Smooth muscle cell (in vitro differentiated cells): Measurements from ENCODE around the gene ESAM. TPM values are rescaled to one million over a fixed set of nuclear protein-coding genes. Genes with fewer than 3 reads are reported as not detected.
A peak's percentile ranks its signal among the peaks of the same experiment; 100 is the strongest.

Source experiments
- DNase-seq: peaks from one replicate; lab custom pipeline; 2025; ENCODE audit not compliant: unreplicated experiment; lab: John Stamatoyannopoulos, UW
- H2AFZ ChIP-seq: fragments of 200-600 bp; sonication (generic); 2 replicates; pipeline ENCODE4 v1.6.0; 2016; ENCODE audit warnings: antibody characterized with exemption, low read depth, mild to moderate bottlenecking
- H3F3A ChIP-seq: fragments of 200-600 bp; sonication (generic); 2 replicates; pipeline ENCODE4 v1.6.0; 2017; ENCODE audit warnings: antibody characterized with exemption, low read depth
- H3K27ac ChIP-seq: fragments of 200-600 bp; sonication (generic); 2 replicates; pipeline ENCODE4 v1.5.1; 2016; ENCODE audit warnings: low read depth, mild to moderate bottlenecking
- H3K27me3 ChIP-seq: fragments of 200-600 bp; sonication (generic); 2 replicates; pipeline ENCODE4 v1.6.1; 2016; ENCODE audit warnings: low read depth, mild to moderate bottlenecking
- H3K36me3 ChIP-seq: fragments of 200-600 bp; sonication (generic); 2 replicates; pipeline ENCODE4 v1.5.1; 2016; ENCODE audit warnings: low read depth
- H3K4me1 ChIP-seq: fragments of 200-600 bp; sonication (generic); 2 replicates; pipeline ENCODE4 v1.5.1; 2016; ENCODE audit warnings: low read depth
- H3K4me2 ChIP-seq: fragments of 200-600 bp; sonication (generic); 2 replicates; pipeline ENCODE4 v1.6.0; 2016; ENCODE audit warnings: mild to moderate bottlenecking
- H3K4me3 ChIP-seq: fragments of 200-600 bp; sonication (generic); 2 replicates; pipeline ENCODE4 v1.5.1; 2016; ENCODE audit warnings: mild to moderate bottlenecking
- H3K79me2 ChIP-seq: fragments of 200-600 bp; sonication (generic); 2 replicates; pipeline ENCODE4 v1.6.0; 2016; ENCODE audit warnings: low read depth, mild to moderate bottlenecking
- H3K9ac ChIP-seq: fragments of 200-600 bp; sonication (generic); 2 replicates; pipeline ENCODE4 v1.6.0; 2016; ENCODE audit warnings: low read depth
- H3K9me3 ChIP-seq: fragments of 200-600 bp; sonication (generic); replicated peaks from 2 replicates; pipeline ENCODE4 v1.5.1; 2016; ENCODE audit warnings: low read depth
- H4K20me1 ChIP-seq: fragments of 200-600 bp; sonication (generic); 2 replicates; pipeline ENCODE4 v1.6.0; 2016; ENCODE audit warnings: low read depth
- WGBS: methylation state at CpG from one replicate; pipeline ENCODE4 v1.1.7; 2016; ENCODE audit warnings: low lambda C conversion rate; 5-methylcytosine and 5-hydroxymethylcytosine counted together
- polyA plus RNA-seq: library from polyadenylated mRNA; unstranded; fragments of >200 nt; fragmentation: Nextera tagmentation; extraction: Ambion mirVana; gene quantifications from 2 replicates; pipeline ENCODE4 v1.2.1, GENCODE V29; 2016
- total RNA-seq: library from RNA; depleted of rRNA; stranded (reverse); fragments of >200 nt; gene quantifications from 2 replicates; pipeline ENCODE4 v1.2.3, GENCODE V29; 2014
- TF ChIP-seq, protein P1 (sequence below): fragments of 200-600 bp; sonication (generic); IDR thresholded peaks from 2 replicates; pipeline ENCODE4 v1.5.1; 2017; ENCODE audit warnings: borderline replicate concordance, mild to moderate bottlenecking, antibody characterized with exemption; ENCODE audit not compliant: insufficient read depth, poor library complexity, severe bottlenecking

Gene ESAM
- total and polyA plus RNA-seq, 2 experiments from 2014 or later, result 0.31 to 0.94 TPM

DNA sequence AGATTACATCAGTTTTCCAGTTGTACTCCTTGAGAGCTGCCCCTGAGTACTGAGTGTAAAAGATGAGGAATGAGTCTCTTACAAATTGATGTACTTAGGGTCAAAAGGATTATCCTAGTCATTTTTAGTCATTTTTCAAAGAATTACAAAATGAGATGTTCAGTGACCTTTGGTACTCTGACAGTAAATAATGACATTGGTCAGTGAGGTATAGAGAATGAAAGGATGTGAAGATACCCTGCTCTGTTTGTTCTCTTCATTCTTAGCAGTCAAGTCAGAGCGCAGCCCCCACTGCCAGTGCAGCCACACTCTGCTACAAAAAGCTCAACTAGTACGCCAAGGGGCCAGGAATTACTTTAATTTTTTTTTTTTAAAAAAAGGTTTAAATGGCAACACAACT, 4.1 kb upstream of the ESAM start:
- Histone ChIP-seq H3K27ac (no peak overlapping the region), H3K4me1 (peaks cover 15% of the 10 kb centered on the region), H2AFZ (no peak overlapping the region), H3K79me2 (no peaks in the 10 kb centered on the region), H3K36me3 (no peaks in the 10 kb centered on the region), H4K20me1 (peaks cover 43% of the 10 kb centered on the region), H3K4me2 (no peak overlapping the region), H3K9me3 (no peaks in the 10 kb centered on the region), H3K27me3 (peaks cover 19% of the 10 kb centered on the region), H3K9ac (no peak overlapping the region), H3K4me3 (no peak overlapping the region), H3F3A (no peaks in the 10 kb centered on the region)
- TF ChIP-seq, protein P1, sequence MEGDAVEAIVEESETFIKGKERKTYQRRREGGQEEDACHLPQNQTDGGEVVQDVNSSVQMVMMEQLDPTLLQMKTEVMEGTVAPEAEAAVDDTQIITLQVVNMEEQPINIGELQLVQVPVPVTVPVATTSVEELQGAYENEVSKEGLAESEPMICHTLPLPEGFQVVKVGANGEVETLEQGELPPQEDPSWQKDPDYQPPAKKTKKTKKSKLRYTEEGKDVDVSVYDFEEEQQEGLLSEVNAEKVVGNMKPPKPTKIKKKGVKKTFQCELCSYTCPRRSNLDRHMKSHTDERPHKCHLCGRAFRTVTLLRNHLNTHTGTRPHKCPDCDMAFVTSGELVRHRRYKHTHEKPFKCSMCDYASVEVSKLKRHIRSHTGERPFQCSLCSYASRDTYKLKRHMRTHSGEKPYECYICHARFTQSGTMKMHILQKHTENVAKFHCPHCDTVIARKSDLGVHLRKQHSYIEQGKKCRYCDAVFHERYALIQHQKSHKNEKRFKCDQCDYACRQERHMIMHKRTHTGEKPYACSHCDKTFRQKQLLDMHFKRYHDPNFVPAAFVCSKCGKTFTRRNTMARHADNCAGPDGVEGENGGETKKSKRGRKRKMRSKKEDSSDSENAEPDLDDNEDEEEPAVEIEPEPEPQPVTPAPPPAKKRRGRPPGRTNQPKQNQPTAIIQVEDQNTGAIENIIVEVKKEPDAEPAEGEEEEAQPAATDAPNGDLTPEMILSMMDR, result no peak
- no peak for DNase-seq
- 100% methylated on average over 2 of the region's 2 CpGs for WGBS

DNA sequence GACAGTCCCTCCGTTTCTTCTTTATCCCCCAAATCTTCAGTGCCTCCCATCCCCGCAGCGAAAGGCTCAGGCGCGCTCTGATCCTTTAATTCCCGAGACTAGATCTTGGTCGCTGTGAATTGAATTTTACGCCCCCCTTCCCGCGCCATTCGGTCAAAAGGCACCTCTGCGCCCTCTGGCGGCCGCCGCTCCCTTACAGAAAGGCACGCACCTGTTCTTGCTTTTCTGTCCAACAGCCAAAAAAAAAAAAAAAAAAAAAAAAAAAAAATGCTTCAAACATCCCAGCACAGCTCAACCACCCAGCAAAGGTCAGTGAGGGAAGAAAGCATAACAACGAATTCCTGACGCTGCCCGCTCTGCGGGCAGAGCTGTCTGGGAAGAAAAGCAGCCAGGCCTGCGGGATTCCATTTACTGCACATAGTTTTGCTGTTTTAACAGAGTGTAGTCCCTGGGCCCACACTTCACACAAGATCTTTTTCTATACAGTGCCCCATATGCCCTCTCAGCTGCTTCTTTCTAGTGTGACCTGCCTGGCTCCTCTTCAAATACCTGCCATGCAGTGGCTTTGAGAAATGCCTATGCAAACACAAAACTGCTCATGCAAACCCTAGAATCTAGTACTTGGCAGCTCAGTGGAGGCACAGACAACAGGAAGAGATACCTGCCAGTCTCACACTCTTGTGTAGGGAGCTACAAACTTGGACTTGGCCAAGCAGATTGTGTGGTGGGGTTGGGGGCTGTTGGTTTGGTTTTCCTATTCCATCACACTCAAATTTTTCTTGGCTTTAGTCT, 1.3 kb upstream of the ESAM start:
- TF ChIP-seq, protein P1, result peak; percentile 76
- 7% methylated on average over 19 of the region's 21 CpGs for WGBS
- Histone ChIP-seq H2AFZ (no peak overlapping the region), H3K4me1 (peaks cover 36% of the 10 kb centered on the region), H3K36me3 (no peaks in the 10 kb centered on the region), H3K4me2 (peak overlapping the region; percentile 95), H3K9me3 (no peaks in the 10 kb centered on the region), H3K27me3 (peaks cover 47% of the 10 kb centered on the region), H3F3A (no peaks in the 10 kb centered on the region), H4K20me1 (peaks cover 43% of the 10 kb centered on the region), H3K9ac (no peak overlapping the region), H3K4me3 (peak overlapping the region; percentile 53), H3K27ac (no peak overlapping the region), H3K79me2 (no peaks in the 10 kb centered on the region)
- peak; percentile 36 for DNase-seq

DNA sequence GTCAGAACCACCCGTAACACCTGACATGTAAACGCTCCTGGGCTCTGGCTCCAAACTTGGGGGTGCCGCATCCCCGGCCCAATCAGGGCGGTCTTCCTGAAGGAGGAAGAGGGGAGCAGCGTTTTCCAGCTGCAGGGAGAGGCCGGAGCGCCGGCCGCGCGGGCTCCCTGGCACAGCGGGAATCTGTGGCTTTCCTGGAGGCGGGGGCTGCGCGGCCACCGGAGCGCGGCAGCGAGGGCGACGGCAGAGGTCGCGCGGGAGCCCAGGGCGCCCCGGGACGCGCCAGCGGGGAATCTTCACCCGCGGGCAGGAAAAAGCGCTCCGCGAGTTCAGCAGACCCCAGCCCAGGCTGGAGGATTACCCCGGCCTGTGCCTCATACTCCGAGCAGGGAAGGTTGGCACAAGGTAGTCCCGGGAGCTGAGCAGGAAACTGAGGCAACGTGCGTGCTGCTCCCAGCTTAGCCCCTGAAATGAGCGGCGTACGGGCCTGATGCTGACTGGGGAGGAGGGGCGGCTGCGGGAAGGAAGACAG, 600 bp upstream of the ESAM start:
- Histone ChIP-seq H3K9me3 (no peaks in the 10 kb centered on the region), H3K4me2 (peak overlapping the region; percentile 95), H3K79me2 (no peaks in the 10 kb centered on the region), H3K4me3 (peak overlapping the region; percentile 53), H3K9ac (no peak overlapping the region), H3F3A (no peaks in the 10 kb centered on the region), H3K27ac (no peak overlapping the region), H3K36me3 (no peaks in the 10 kb centered on the region), H2AFZ (no peak overlapping the region), H3K27me3 (peaks cover 54% of the 10 kb centered on the region), H3K4me1 (peaks cover 39% of the 10 kb centered on the region), H4K20me1 (peaks cover 43% of the 10 kb centered on the region)
- WGBS, result 2% methylated on average over 42 of the region's 45 CpGs
- no peak for DNase-seq
- TF ChIP-seq, protein P1, result no peak
